Measurements from ENCODE around the gene ITIH6.
"Not testable (repeated sequence)": the region's sequence is repeated elsewhere in the genome, so short reads cannot be mapped to it uniquely, and the experiment has no call there.

ITIH6 gene

GRCh38 chrX:54798137-54798536 lies at the start of gene ITIH6:
ITIH6 (minus strand) TSS chrX:54798255; CDS start chrX:54798210, 45 bp downstream.
- no peak for DNase-seq

GRCh38 chrX:54847700-54848099 lies 49.6 kb upstream of the ITIH6 start:
- DNase-seq: not testable (repeated sequence)

GRCh38 chrX:54843050-54843449 lies 45.0 kb upstream of the ITIH6 start:
- DNase-seq: no peak

GRCh38 chrX:54842607-54843006 lies 44.6 kb upstream of the ITIH6 start:
- no peak for DNase-seq

- DNase-seq: not testable (repeated sequence)
Measured at GRCh38 chrX:54841184-54841874, 43.3 kb upstream of the ITIH6 start.

GRCh38 chrX:54838583-54838982 lies 40.5 kb upstream of the ITIH6 start:
- DNase-seq: no peak

- no peak for DNase-seq
Measured at GRCh38 chrX:54826598-54826997, 28.5 kb upstream of the ITIH6 start.

- DNase-seq: no peak
Measured at GRCh38 chrX:54825716-54826438, 27.8 kb upstream of the ITIH6 start.

GRCh38 chrX:54824722-54825121 lies 26.7 kb upstream of the ITIH6 start:
- no peak for DNase-seq

- no peak for DNase-seq
Measured at GRCh38 chrX:54824195-54824594, 26.1 kb upstream of the ITIH6 start.

GRCh38 chrX:54821310-54821709 lies 23.3 kb upstream of the ITIH6 start:
- DNase-seq: no peak

- DNase-seq: no peak
Measured at GRCh38 chrX:54820737-54821136, 22.7 kb upstream of the ITIH6 start.

- no peak for DNase-seq
Measured at GRCh38 chrX:54819201-54819600, 21.1 kb upstream of the ITIH6 start.

GRCh38 chrX:54818221-54818620 lies 20.2 kb upstream of the ITIH6 start:
- DNase-seq: no peak

GRCh38 chrX:54817220-54817820 lies 19.3 kb upstream of the ITIH6 start:
- DNase-seq: peak; percentile 2

- DNase-seq: no peak
Measured at GRCh38 chrX:54812306-54812705, 14.3 kb upstream of the ITIH6 start.

- no peak for DNase-seq
Measured at GRCh38 chrX:54811301-54811885, 13.3 kb upstream of the ITIH6 start.

- no peak for DNase-seq
Measured at GRCh38 chrX:54810532-54810931, 12.5 kb upstream of the ITIH6 start.

GRCh38 chrX:54808605-54809483 lies 10.8 kb upstream of the ITIH6 start:
- DNase-seq: peak; percentile 94

- peak; percentile 65 for DNase-seq
Measured at GRCh38 chrX:54808109-54808604, 10.1 kb upstream of the ITIH6 start.

- peak; percentile 27 for DNase-seq
Measured at GRCh38 chrX:54807524-54808108, 9.6 kb upstream of the ITIH6 start, which contains the start of gene MAGED2. MAGED2 (plus strand) TSS chrX:54807745; CDS start chrX:54809332, 1,587 bp downstream.

- DNase-seq: no peak
Measured at GRCh38 chrX:54799046-54799445, 991 bp upstream of the ITIH6 start.

Measured in NCI-H1105 treated with DMSO at 0.1 percent for 48 hours (cell line).